ENCODE results near the gene BCAS3.
A peak's percentile ranks its signal among the peaks of the same experiment; 100 is the strongest.

The BCAS3 gene

DNA sequence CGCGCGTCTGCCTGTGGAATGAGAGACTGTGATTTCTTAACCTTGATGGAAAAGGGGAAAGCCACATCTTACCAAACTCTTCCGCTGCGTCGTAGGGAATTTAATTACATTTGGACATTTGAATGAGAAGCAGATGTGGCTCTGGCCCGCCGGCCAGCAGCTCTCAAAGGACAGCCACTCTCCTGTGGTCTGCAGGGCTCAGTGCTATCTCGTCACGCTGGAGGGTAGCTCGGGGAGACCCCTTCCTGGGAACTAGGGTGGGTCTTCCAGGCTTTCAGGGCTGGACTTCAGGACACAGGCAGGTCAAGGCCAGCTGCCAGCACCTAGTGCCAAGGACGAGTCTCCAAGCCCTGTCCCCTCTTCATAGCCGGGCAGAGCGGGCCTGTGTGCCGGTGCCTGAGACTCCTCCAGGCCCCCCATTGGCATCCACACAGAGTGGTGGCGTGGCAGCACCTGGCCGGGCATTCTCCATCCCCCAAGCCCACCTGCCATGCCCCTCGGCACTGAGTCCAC lies 706.1 kb downstream of the BCAS3 start:
- peak; percentile 73 for DNase-seq (ENCODE audit: low spot score)

DNA sequence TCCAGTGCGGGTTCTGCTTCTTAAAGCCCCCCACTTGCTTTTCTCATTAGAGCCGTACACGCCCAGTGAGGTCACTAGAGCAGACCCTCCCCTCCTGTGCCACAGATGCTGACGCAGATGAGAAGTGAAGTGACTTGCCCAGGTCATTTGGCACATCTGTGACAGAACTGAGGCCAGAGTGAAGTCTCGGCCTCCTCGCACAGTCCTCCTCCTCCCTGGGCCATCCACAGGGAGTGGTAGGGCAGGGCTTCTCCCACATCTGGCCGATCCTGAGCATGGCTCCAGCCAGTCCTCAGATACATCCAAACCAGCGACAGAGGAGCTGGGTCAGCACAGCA lies 706.7 kb downstream of the BCAS3 start:
- DNase-seq (ENCODE audit: low spot score): no peak

GRCh38 chr17:61384692-61385576 lies 707.3 kb downstream of the BCAS3 start:
- no peak for DNase-seq (ENCODE audit: low spot score)

GRCh38 chr17:61385577-61386236 lies 708.1 kb downstream of the BCAS3 start:
- DNase-seq (ENCODE audit: low spot score): no peak

DNA sequence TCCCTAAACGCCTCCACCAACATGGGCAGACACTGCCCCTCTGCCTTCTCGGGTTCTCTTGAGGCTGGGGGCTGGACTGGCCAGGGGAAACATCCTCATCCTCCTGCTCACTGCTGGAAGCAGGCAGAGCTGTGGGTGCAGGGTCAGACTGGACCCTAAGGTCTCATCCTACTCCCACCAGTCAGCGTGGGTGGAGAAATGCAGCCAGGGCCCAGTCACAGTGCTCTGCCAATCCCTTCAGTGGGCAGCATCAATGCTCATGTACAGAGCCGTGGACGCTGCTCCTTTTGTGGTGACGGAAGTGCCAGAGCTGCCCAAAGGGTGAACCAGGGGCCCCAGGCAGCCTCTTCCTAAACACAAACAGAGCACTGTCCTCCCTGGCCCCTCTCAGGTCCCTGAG lies 708.6 kb downstream of the BCAS3 start:
- no peak for DNase-seq (ENCODE audit: low spot score)

- no peak for DNase-seq (ENCODE audit: low spot score)
Observed at GRCh38 chr17:61387011-61387410, 709.4 kb downstream of the BCAS3 start.

- DNase-seq (ENCODE audit: low spot score): no peak
Observed at GRCh38 chr17:61387511-61388305, 710.1 kb downstream of the BCAS3 start.

- DNase-seq (ENCODE audit: low spot score): no peak
Observed at GRCh38 chr17:61388561-61389356, 711.1 kb downstream of the BCAS3 start.

GRCh38 chr17:61389670-61390478 lies 712.2 kb downstream of the BCAS3 start:
- DNase-seq (ENCODE audit: low spot score): peak; percentile 79

GRCh38 chr17:61390479-61390791 lies 712.8 kb downstream of the BCAS3 start:
- DNase-seq (ENCODE audit: low spot score): no peak

- DNase-seq (ENCODE audit: low spot score): no peak
Observed at GRCh38 chr17:61391595-61392291, 714.1 kb downstream of the BCAS3 start.

DNA sequence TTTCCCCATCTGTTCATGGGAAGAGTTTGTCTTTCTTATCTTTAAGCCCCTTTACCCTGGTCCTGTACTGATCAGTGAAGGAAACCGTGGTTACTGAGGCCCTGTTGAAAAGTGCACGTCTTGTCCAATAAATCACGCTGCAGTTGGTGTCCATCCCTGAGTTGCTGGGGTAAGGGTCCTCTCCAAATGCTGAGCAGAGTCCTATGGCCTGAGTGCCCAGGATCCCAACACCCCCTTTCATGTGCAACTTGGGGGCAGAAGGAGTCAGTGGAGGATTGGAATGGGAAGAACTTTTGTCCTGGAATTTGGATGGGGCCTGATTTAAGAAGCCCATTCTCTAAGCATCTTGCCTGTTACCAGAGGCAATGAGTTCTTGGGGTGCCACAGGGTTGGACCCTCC lies 715.0 kb downstream of the BCAS3 start:
- no peak for DNase-seq (ENCODE audit: low spot score)

GRCh38 chr17:61393550-61393903 lies 715.9 kb downstream of the BCAS3 start:
- DNase-seq (ENCODE audit: low spot score): no peak

DNA sequence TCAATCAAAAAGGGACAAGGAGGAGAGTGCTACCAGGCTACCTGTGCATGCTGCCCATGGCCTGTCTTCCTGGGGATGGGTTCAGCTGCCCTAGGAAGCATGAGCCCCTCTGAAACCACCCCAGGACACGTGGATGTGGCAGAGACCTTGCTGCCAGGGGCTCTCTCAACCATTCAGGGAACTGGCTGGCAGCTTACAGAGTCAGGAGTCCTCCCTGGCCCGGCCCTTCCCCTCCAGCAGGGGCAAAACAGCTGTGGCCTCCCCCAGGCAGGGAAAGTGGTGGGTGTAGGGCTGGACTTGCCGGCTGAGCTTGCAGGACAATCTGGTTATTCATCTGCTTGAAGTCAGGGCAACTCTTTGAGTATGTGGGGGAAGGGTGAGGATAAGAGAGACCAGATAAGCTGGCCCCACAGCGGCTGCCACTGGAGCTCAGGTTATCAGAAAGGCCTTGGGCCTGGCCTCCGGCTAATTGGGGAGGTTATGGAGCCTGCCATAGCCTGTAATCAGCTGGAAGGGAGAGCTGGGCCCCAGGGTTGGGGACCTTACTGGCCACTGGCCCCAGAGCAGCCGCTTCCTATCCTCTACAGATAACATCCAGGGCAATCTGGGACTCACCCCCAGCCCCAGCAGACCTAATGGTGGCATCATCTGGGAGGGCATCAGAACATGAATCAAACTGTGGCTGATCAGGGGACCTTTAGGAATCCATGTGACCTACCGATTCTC lies 716.4 kb downstream of the BCAS3 start:
- DNase-seq (ENCODE audit: low spot score): no peak

DNA sequence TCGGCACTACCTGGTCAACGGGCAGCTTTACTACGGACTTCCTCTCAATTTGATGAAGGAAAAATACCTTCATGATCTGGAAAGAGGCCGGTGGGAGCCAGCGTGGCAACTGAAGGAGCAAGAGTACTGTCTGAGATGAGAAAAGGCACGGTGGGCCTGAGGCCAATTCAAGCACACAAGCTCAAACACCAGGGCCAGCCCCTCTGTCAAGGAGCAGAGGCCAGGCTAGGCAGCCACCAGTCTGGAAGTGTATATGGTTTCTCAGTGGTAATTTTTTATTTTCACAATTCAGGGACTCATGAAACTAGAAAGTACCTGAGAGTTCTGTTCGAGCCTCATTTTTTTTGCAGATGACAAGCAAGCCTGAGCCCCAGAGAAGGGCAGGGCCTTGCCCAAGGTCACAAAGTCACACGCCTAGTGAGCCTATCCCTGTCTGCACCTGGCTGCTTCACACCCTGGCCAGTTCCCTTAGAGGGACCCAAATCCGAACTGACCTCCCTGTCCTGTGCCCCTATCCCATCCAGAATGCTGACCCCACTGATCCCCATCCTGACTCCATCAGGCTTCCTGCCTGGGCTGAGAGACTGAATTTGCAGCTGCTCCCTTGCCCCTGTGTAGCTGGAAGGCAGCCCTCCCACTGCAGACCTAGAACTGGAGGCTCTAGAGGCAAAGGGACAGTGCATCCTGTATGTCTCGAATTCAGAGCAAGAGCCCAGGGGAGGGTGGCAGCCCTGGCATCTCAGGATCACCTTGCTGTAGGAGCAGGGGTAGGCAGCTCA lies 717.2 kb downstream of the BCAS3 start:
- no peak for DNase-seq (ENCODE audit: low spot score)

DNA sequence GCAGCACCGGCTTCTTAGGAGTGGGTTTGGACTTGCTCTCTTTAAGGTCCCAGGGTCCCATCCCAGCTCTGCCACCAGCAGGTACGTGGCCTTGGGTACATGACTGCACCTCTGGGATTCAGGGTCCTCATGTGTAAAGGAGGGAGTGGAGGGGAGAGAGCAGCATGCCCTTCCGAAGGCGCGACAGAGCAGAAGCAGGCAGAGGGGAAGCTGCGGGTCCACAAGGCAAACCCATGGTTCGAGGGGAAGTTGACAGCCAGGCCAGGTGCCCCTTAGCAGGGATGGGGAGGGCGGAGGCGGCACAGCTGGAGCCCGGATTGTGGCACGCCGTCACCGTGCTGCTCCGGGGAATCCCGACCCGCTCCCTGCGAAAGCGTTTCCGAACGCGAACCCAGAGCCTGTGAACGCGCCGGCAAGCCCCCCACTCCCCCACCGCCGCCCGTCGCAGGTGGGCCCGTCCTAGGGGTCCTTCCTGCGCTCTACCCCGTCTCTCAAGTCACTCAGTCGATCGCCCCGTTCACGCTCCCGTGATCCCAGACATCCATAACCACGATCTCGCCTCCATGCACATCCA lies 717.8 kb downstream of the BCAS3 start:
- DNase-seq (ENCODE audit: low spot score): no peak

DNA sequence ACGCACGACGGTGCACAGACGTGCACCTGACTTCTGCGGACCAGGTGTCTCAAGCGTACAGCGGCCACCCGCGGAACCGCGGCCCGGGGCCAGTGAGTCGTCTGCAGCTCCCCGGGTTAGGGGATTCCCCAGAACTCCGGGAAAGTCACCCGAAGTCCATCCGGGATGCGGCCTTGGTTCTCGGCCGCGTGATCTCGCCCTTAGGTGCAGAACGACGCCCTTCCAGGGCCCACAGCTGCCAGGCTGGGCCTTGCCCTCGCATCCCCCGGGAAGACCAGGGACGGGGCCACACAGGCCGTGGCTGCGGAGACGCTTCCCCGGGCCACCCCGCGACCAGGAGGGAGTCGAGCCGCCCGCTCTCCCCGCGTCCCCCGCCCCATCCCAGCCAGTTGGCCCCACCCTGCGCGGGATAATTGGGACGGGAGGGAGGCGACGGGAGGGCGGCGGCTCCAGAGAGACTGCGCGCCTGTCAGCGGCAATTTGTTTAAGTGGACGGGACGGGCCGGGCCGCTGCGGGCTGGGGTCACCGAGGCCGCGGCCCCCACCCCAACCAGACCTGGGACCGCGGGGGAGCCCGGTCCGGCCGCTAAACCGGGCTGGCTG lies 718.4 kb downstream of the BCAS3 start:
- no peak for DNase-seq (ENCODE audit: low spot score)

- no peak for DNase-seq (ENCODE audit: low spot score)
Observed at GRCh38 chr17:61396586-61397085, 719.0 kb downstream of the BCAS3 start.
